ENCODE measurements around the gene ANKRD62.

ANKRD62 gene

GRCh38 chr18:12093520-12094257 lies at the start of gene ANKRD62:
TSS of gene ANKRD62 (plus strand) at chr18:12093843. CDS start at chr18:12094018, 175 bp downstream.
- no peak for DNase-seq

GRCh38 chr18:12044591-12044990 lies 49.1 kb upstream of the ANKRD62 start:
- DNase-seq = no peak

DNA sequence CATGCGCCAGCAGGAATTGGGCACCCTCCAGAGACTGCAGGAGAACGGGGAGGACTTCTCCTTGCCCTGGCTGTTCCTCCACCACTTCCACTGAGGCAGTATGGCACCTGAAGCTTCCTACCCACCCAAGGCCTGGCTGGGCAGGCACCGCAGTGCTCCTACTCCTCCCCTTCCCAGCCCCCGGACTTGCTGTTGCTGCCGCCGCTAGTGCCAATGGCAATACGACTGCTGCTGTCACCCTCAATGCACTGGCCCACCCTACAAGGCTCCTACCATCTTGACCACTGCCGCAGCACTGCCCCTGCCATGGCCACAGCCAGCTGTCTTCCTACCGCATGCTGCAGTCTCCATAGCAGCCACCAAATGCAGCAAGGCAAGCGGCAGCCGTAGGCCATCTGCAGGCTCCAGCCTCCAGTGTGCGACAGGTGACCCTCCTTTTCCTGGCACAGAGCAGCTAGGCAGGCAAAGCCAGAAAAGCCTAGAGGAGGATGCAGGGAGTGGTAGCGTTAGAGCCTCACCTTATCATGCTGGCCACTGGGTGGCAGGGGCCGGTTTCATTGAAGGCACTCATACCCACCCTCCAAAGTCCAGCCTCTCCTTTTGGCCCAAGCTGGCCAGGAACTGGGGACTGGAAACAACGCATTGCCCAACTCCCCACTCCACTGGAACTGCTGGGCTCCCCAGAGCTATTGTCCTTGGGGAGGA lies 47.4 kb upstream of the ANKRD62 start:
- no peak for DNase-seq

GRCh38 chr18:12046751-12047335 lies 46.8 kb upstream of the ANKRD62 start:
- no peak for DNase-seq

DNA sequence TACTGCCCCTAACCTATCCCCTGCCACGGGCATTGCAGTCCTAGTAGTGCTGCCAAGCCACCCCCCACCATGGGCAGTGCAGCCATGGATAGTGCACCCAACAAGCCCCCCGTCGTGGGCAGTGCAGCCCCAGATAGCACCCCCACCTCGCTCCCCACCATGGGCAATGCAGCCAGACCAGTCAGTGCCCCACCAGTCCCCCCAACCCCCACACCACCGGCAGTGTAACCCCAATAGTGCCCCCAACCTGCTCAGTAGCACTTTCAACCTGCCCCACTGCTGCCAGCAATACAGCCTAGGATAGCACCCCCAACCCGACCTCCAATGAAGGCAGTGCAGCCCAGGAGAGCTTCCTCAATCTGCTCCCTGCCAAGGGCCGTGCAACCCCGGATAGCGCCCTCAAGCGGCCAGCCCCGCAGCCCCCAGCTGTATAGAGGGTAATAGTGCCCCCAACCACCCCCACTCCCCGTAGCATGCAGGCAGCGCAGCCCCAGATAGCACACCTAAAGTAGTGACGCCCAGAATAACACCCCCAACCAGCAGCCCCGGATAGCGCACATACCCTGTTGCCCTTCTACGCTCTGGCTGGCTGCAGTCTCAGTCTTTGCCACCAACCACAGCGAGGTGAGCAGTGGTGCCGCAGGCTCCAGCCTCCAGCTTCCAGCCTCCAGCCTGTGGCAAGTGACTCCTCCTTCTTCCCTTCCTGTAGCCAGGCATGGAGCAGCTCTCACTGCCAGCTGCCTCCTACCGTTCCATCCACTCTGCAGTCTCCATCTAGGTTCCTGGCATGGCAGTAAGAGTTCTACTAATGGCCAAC lies 45.4 kb upstream of the ANKRD62 start:
- no peak for DNase-seq

DNA sequence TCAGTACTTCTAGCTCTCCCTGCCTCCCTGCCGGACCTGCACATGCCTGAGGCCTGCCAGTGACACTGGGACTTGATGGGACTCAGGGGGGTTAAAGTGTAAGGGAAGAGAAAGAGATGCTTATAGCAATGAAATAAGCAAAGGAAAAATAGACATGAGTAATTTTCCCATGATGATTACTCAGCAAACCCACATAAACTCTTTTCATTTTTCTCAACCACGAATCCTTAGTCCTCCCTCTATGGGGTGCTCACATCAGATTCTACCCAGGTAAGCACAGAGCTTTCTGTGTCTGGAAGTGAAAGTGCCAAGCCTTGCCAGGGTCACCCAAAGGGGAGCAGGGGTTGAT lies 44.8 kb upstream of the ANKRD62 start:
- no peak for DNase-seq

DNA sequence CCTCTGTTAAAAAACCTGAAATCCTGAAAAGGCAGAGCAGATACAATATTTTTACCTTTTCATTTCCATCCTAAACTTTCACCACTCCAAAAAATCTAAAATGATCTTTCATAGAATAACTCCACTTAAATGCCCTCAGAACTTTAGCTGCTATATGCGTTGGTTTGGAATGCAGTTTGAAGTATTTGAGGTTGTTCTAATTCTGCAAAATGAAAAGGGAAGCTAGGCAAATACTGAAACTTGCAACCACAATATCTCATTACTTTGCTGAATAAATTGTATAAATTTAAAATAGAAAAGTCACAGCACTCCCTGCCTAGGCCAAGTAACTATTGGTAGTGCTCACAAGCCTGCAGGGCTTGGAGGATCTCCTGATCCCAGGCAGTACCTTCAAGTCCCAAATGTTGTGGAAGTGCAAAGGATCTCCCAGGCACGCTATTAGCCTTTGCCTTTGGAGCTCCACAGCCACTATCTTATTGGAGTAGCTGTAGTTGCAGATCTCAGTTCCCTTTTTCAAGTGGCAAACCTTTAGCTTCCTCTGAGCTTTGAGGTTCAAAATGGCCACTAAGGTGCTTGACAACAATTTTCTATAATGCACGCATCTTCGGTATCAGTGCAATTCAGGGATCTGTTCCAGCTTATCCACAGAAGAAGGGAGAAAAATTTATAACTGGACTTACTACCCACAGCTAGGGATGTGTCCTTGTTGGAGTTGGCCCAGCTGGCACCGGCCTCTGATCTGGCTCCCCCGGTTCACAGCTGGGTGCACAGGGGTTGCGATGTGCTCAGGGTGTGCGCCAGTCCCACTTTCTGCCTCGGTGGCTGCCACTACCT lies 43.4 kb upstream of the ANKRD62 start:
- no peak for DNase-seq

DNA sequence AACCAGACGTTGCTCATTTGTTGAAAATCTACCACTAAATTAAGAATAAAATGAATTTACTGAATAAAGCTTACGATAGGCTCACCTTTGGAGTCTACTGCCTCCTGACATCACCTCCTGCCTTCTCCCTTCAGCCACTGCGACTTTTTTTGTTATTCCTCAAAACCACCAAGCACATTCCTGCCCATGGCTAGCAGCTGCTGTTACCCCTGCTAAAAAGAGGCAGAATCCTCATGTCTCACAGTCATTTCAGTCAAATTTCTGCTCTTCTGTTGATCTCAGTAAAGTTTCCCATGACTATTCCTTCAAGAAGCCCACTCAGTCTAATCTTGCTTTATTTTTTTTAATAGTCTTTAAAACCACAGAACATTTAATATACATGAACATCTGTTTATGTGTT lies 40.8 kb upstream of the ANKRD62 start:
- DNase-seq = no peak

DNA sequence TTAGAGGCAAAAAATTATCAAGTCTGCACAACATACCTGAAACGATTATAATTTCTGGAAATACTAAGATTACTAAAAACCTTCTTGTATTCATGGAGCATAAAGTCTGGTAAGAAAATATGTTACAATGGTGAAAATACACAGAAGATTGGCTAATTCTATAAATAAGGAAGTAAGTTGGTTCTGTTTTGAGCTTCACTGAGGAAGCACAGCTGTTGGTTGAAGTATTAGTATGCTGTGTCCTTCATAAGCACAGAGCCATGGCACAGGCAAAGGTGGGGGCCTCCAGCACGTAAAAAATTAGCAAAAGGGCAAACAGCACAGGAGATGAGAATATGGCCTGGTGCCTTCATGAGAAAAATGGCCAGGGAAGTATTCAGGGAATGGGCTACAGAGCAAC lies 40.4 kb upstream of the ANKRD62 start:
- no peak for DNase-seq

DNA sequence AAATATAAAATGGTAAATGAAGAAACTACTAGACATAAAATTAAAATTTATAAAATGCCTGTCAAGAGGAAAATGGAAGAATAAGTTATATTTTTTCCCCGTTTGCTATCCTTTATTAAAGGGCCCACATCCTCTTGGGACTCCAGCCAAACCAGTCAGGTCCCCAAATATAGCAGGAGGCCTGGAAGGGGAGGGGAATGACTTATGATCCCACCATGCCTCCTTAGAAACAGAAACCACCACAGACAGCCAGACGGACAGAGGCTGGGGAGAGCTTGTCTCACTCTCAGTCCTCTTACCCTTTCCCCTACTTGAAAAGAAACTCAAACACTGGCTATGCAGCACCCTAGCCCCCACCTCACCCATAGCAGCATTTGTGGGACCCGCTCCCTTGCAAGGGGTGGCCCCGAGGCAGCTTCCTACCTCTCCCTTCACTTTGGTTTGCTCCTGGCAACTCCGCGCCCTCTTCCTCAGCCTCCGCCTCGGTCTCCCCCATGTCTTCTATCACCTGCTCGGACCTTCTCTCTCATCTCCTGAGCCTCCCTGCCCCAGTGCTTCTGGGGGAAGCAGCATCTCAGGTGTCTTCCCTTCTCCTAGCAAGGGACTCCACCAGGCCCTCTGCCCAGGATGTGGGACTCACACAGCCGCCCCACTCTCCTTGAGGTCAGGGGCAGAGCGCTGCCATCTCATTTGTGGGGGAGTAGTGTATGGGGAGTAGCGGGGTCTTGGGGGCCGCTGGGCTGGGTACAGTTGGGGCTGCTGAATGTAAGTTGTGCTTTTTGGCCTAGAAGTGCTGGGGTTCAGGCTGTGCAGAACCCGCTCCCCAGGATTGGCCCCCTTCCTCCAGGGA lies 37.4 kb upstream of the ANKRD62 start:
- no peak for DNase-seq

GRCh38 chr18:12056884-12057402 lies 36.7 kb upstream of the ANKRD62 start:
- no peak for DNase-seq

- no peak for DNase-seq
These were observed 36.1 kb upstream of the ANKRD62 start for GRCh38 chr18:12057419-12058039.

- DNase-seq = no peak
These were observed 34.1 kb upstream of the ANKRD62 start for GRCh38 chr18:12059334-12060181.

- DNase-seq = no peak
These were observed 33.3 kb upstream of the ANKRD62 start for GRCh38 chr18:12060182-12060870.

GRCh38 chr18:12061685-12062084 lies 32.0 kb upstream of the ANKRD62 start:
- no peak for DNase-seq

DNA sequence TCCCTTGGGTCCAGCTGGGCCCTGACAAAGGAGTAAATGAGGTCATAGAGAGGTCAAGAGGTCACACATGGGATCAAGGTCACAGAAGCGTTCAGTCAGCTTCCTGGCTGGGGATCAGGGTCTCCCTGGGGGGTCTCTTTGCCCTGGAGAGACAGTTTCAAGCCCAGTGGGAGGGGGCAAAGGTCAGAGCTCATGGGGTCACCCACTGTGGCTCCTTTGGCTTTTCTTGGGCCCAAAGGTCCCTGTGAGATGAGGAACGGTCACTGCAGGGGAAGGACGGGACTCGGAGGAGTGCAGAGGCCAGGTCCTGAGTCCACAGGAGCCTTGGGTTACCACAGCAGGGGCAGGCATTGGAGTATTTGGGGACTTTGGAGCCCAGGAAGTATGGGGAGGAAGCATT lies 30.7 kb upstream of the ANKRD62 start:
- DNase-seq = no peak

GRCh38 chr18:12064086-12064763 lies 29.4 kb upstream of the ANKRD62 start:
- DNase-seq = no peak

DNA sequence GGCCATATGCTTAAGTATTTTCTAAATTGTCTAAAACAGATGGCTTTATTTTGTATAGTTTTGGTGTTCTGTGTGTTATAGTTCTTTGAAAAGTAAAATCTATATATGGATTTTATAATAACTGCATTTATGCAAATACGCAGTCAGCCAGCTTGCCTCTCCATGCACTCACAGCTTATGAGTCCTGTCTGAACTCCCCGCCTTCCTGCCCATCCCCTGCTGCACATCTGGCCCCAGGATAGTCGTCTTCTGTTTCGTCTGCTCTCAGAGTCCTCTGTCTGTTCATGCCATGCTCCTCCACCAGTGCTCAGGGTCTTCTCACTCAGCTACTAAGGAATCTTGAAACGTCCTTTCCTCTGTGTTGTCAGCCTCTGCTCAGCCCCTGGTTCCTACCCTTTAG lies 28.2 kb upstream of the ANKRD62 start:
- no peak for DNase-seq

Measured in NCI-H2029 treated with DMSO at 0.1 percent for 48 hours (cell line).